AG10803 (cell line): ENCODE data around the gene ADRM1.

Experiments
- DNase-seq: peaks from one replicate; pipeline ENCODE4 v3.0.0; 2010; ENCODE audit warnings: low read depth
- H3K4me3 ChIP-seq: 2 replicates; pipeline ENCODE4 v1.5.1; 2011; ENCODE audit warnings: mild to moderate bottlenecking, low read length, control low read depth
- CTCF ChIP-seq: conservative IDR thresholded peaks from 2 replicates; pipeline ENCODE4 v1.5.1; 2011; ENCODE audit warnings: mild to moderate bottlenecking, low read length, control low read depth, inconsistent platforms

The ADRM1 gene

DNA sequence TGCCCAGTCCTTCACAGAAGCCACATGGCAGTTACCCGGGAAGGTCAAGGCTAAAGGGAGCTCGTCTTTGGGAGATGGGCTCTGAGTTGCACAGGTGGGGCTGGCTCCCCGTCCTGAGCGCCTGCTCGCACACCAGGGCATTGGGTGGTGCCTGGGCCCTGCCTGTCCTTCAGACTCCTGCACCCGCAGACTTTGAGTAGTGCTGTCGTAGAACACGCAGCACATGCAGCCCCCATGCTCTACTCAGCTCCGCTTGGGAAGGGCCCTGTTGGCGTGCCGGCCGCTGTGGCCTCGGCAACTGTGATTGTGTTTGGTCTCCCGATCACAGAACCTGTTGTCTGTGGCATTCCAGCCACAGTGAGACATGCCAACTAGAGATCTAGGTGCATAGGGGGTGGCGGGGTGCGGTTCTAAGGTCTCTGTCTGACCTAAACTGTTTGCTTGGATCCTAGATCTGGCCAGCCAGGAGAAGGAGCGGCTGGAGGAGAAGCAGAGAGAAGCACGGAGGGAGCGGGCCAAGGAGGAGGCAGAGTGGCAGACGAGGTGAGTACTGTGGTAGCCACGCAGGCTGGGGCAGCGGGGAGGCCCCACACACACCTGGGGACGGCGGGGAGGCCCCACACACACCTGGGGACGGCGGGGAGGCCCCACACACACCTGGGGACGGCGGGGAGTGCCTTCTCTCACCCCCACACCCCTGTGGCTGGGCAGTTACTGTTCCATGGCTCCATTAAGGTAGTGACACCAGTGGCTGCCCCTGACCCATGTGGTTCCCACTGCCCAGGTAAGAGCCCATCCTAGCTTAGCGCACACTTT, 11.3 kb upstream of the ADRM1 start:
- no peak overlapping the region for H3K4me3 ChIP-seq
- no peak for TF ChIP-seq CTCF
- DNase-seq, result no peak

GRCh38 chr20:62292108-62292507, 10.7 kb upstream of the ADRM1 start:
- TF ChIP-seq CTCF, result no peak
- DNase-seq, result no peak
- H3K4me3 ChIP-seq, result no peak overlapping the region

DNA sequence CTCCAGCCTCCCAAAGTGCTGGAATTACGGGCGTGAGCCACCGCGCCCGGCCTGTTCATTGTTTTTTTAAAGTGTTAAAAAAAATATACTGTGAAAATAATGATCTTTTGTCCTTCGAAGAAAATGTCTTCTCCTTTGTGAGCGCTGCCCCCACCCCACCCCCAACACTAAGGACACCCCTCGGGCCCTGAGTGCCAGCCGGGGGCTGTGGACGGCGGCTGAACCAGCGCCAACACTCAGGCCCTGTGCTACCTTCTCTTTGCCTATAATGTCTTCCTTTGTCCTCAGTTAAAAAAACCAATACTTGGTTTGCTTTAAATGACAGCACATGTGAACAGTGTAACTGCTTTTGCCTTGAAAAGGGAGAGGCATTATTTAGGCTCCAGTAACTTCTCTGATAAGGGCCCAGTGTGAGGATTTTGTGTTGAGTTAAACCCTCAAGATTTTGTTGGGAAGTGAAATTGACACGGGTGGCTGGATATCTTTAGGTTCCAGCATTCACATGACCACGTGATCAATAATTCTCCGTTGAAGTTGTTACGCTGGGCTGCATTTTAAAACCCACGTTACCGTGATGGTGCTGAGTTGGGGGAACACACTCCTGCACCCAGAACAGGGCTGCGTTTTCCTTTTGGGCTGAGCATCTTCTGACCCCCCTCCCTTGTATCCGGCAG, 9.5 kb upstream of the ADRM1 start:
- TF ChIP-seq CTCF, result no peak
- no peak overlapping the region for H3K4me3 ChIP-seq
- DNase-seq, result no peak

GRCh38 chr20:62293946-62294345, 8.9 kb upstream of the ADRM1 start:
- DNase-seq, result no peak
- no peak overlapping the region for H3K4me3 ChIP-seq
- TF ChIP-seq CTCF, result no peak

DNA sequence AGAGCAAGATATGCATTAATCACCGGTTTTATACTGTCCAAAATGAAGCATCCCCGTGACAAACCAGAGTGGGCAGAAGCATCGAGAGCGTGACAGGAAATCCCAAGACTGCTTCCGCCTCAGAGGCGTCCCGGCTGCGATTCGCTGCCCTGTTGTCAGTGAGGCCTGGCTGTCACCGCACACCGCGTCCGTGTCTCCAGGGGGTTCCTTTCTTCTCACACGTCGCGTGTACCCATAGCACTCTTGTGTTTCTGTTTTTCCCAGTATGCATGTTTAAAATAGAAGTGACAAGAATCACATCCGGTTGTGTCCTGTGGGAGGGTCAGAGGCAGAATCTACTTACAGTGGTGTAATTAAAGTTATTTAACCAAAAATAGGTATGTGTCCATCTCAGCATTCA, 8.3 kb upstream of the ADRM1 start:
- no peak overlapping the region for H3K4me3 ChIP-seq
- DNase-seq, result no peak
- TF ChIP-seq CTCF, result no peak

GRCh38 chr20:62296724-62297448, 5.9 kb upstream of the ADRM1 start:
- H3K4me3 ChIP-seq, result no peak overlapping the region
- TF ChIP-seq CTCF, result no peak
- DNase-seq, result no peak
